IMR-90 (cell line): ENCODE measurements around the gene IGLL5. TPM values are rescaled to one million over a fixed set of nuclear protein-coding genes. Genes with fewer than 3 reads are reported as not detected.

Experiments
- ATAC-seq: fragments of 200-7000 bp; cut with Tn5 transposase; 2 replicates; pipeline ENCODE4 v1.9.1; 2020; ENCODE audit warnings: low read depth, mild to moderate bottlenecking, moderate library complexity
- BruUV-seq: library from RNA; stranded (reverse); fragments of 400-500 nt; replicated peaks from 2 replicates; lab custom pipeline; 2021; lab: Mats Ljungman, UMichigan
- CTCF ChIA-PET: fragments of 300-600 bp; formaldehyde crosslinking; extraction: SDS; loops from one replicate; lab custom pipeline; 2021; ENCODE audit warnings: antibody characterized with exemption; lab: Yijun Ruan, JAX
- POLR2A ChIA-PET: fragments of 300-600 bp; sonication (Branson Sonifier 250); formaldehyde crosslinking; loops from one replicate; lab custom pipeline; 2022; ENCODE audit warnings: antibody characterized with exemption; ENCODE audit not compliant: unreplicated experiment; lab: Charles Lee
- DNase-seq: peaks from one replicate; pipeline ENCODE4 v3.0.0; 2013
- H2AFZ ChIP-seq: replicated peaks from 2 replicates; pipeline ENCODE3; 2013; ENCODE audit warnings: low read length, mild to moderate bottlenecking; ENCODE audit not compliant: poor library complexity
- H2AK5ac ChIP-seq: 2 replicates; pipeline ENCODE4 v1.6.1; 2013; ENCODE audit warnings: low read depth, low read length, inconsistent platforms
- H2AK9ac ChIP-seq: replicated peaks from 2 replicates; pipeline ENCODE3; 2013; ENCODE audit warnings: mild to moderate bottlenecking, low read depth, low read length, moderate library complexity; ENCODE audit not compliant: poor library complexity
- H2BK120ac ChIP-seq: 2 replicates; pipeline ENCODE4 v1.6.1; 2013; ENCODE audit warnings: low read depth, low read length, inconsistent platforms
- H2BK15ac ChIP-seq: 3 replicates; pipeline ENCODE4 v1.6.1; 2013; ENCODE audit warnings: low read depth, low read length, inconsistent platforms
- H2BK20ac ChIP-seq: 2 replicates; pipeline ENCODE4 v1.6.1; 2013; ENCODE audit warnings: low read depth, mild to moderate bottlenecking, inconsistent platforms, low read length, moderate library complexity
- H2BK5ac ChIP-seq: 2 replicates; pipeline ENCODE4 v1.6.1; 2013; ENCODE audit warnings: mild to moderate bottlenecking, low read depth, low read length, inconsistent platforms; ENCODE audit not compliant: poor library complexity, severe bottlenecking
- H3K14ac ChIP-seq: replicated peaks from 2 replicates; pipeline ENCODE4 v1.6.1; 2013; ENCODE audit warnings: low read depth, low read length, inconsistent platforms
- H3K18ac ChIP-seq: 2 replicates; pipeline ENCODE4 v1.6.1; 2013; ENCODE audit warnings: low read depth, low read length, control low read depth
- H3K23ac ChIP-seq: 2 replicates; pipeline ENCODE4 v1.6.1; 2013; ENCODE audit warnings: low read depth, low read length, inconsistent platforms
- H3K27ac ChIP-seq: 2 replicates; pipeline ENCODE4 v1.5.1; 2013; ENCODE audit warnings: mild to moderate bottlenecking, control low read depth, low read length; ENCODE audit not compliant: insufficient read depth
- H3K27me3 ChIP-seq: 2 replicates; pipeline ENCODE4 v1.6.1; 2013; ENCODE audit warnings: low read length; ENCODE audit not compliant: control insufficient read depth, insufficient read depth
- H3K36me3 ChIP-seq: 2 replicates; pipeline ENCODE4 v1.6.1; 2013; ENCODE audit warnings: low read length, mixed read lengths; ENCODE audit not compliant: control insufficient read depth, insufficient read depth
- H3K4ac ChIP-seq: 2 replicates; pipeline ENCODE4 v1.6.1; 2013; ENCODE audit warnings: low read depth, low read length, inconsistent platforms
- H3K4me1 ChIP-seq: 2 replicates; pipeline ENCODE4 v1.6.1; 2013; ENCODE audit warnings: low read length, mixed read lengths; ENCODE audit not compliant: control insufficient read depth, insufficient read depth
- H3K4me2 ChIP-seq: 2 replicates; pipeline ENCODE4 v1.6.1; 2013; ENCODE audit warnings: low read depth, mild to moderate bottlenecking, control low read depth, low read length, moderate library complexity
- H3K4me3 ChIP-seq: 2 replicates; pipeline ENCODE4 v1.5.1; 2013; ENCODE audit warnings: low read depth, mild to moderate bottlenecking, control low read depth, low read length, moderate library complexity; ENCODE audit not compliant: insufficient read depth
- H3K56ac ChIP-seq: 2 replicates; pipeline ENCODE4 v1.6.1; 2013; ENCODE audit warnings: low read length, inconsistent platforms; ENCODE audit not compliant: insufficient read depth; ENCODE audit errors: extremely low read depth
- H3K79me1 ChIP-seq, 2 experiments: 2 replicates each; pipeline ENCODE4 v1.6.1; 2013; ENCODE audit warnings: low read length in 2 of 2, inconsistent platforms in 1 of 2, low read depth in 1 of 2
- H3K9ac ChIP-seq: 2 replicates; pipeline ENCODE4 v1.6.1; 2013; ENCODE audit warnings: low read depth, low read length, control low read depth
- H3K9me1 ChIP-seq: 2 replicates; pipeline ENCODE4 v1.6.1; 2013; ENCODE audit warnings: low read length, inconsistent platforms; ENCODE audit not compliant: insufficient read depth
- H3K9me3 ChIP-seq: 2 replicates; pipeline ENCODE4 v1.6.1; 2013; ENCODE audit warnings: low read length; ENCODE audit not compliant: control insufficient read depth, insufficient read depth
- H4K20me1 ChIP-seq: 2 replicates; pipeline ENCODE4 v1.6.1; 2013; ENCODE audit warnings: low read length, inconsistent platforms; ENCODE audit not compliant: insufficient read depth
- H4K5ac ChIP-seq: 2 replicates; pipeline ENCODE4 v1.6.1; 2013; ENCODE audit warnings: mild to moderate bottlenecking, low read depth, low read length, control low read depth
- H4K8ac ChIP-seq, 2 experiments: 2 replicates each; pipeline ENCODE4 v1.6.1; 2013; ENCODE audit warnings: low read depth in 2 of 2, low read length in 2 of 2, control low read depth in 1 of 2, inconsistent platforms in 1 of 2
- H4K91ac ChIP-seq: 2 replicates; pipeline ENCODE4 v1.6.1; 2013; ENCODE audit warnings: low read depth, low read length, inconsistent platforms; ENCODE audit not compliant: insufficient read depth
- BHLHE40 ChIP-seq: fragments of 150-350 bp; IDR thresholded peaks from 2 replicates; pipeline ENCODE4 v1.6.1; 2016; ENCODE audit warnings: mild to moderate bottlenecking, low read depth, low read length
- CEBPB ChIP-seq: IDR thresholded peaks from 2 replicates; pipeline ENCODE4 v1.6.1; 2012; ENCODE audit warnings: low read depth, low read length, improper control_type of control experiment
- CHD1 ChIP-seq: IDR thresholded peaks from 2 replicates; pipeline ENCODE4 v1.6.1; 2012; ENCODE audit warnings: low read depth, low read length, improper control_type of control experiment
- FOS ChIP-seq: fragments of 150-350 bp; IDR thresholded peaks from 2 replicates; pipeline ENCODE4 v1.6.1; 2016; ENCODE audit warnings: low read depth, low read length
- MAFK ChIP-seq: IDR thresholded peaks from 2 replicates; pipeline ENCODE4 v1.6.1; 2012; ENCODE audit warnings: low read depth, low read length, improper control_type of control experiment
- MAZ ChIP-seq: IDR thresholded peaks from 2 replicates; pipeline ENCODE4 v1.6.1; 2012; ENCODE audit warnings: low read depth, mild to moderate bottlenecking, low read length, improper control_type of control experiment, moderate library complexity, borderline replicate concordance
- MXI1 ChIP-seq: IDR thresholded peaks from 2 replicates; pipeline ENCODE4 v1.6.1; 2012; ENCODE audit warnings: low read depth, mild to moderate bottlenecking, low read length, moderate library complexity, borderline replicate concordance
- NFE2L2 ChIP-seq: fragments of 150-350 bp; IDR thresholded peaks from 2 replicates; pipeline ENCODE4 v1.6.1; 2016; ENCODE audit warnings: low read depth, mild to moderate bottlenecking, low read length
- POLR2A ChIP-seq: IDR thresholded peaks from 2 replicates; pipeline ENCODE4 v1.6.1; 2012; ENCODE audit warnings: mild to moderate bottlenecking, low read depth, low read length
- RAD21 ChIP-seq: IDR thresholded peaks from 2 replicates; pipeline ENCODE4 v1.6.1; 2012; ENCODE audit warnings: low read length, improper control_type of control experiment
- RCOR1 ChIP-seq: IDR thresholded peaks from 2 replicates; pipeline ENCODE4 v1.6.1; 2012; ENCODE audit warnings: mild to moderate bottlenecking, low read length, improper control_type of control experiment; ENCODE audit not compliant: insufficient replicate concordance
- WGBS, 2 experiments: methylation state at CpG; one replicate each; pipeline versions ENCODE4 v1.1.5 to v1.1.7; 2013; ENCODE audit warnings: missing lambda C conversion rate in 2 of 2; ENCODE audit not compliant: insufficient read length in 1 of 2; ENCODE audit errors: extremely low coverage in 2 of 2; 5-methylcytosine and 5-hydroxymethylcytosine counted together
- dilution Hi-C: fragments of 300-500 bp; cut with HindIII; formaldehyde crosslinking; loops from one replicate; pipeline ENCODE4 v1.14.3; 2018; ENCODE audit warnings: low sequenced_read_pairs; ENCODE audit not compliant: unreplicated experiment
- in situ Hi-C: fragments of 300-500 bp; cut with MboI; formaldehyde crosslinking; loops from 3 replicates; pipeline ENCODE4 v1.14.3; 2019; ENCODE audit warnings: low sequenced_read_pairs, inconsistent platforms, mixed read lengths
- intact Hi-C: fragments of 100-400 bp; cut with micrococcal nuclease; formaldehyde crosslinking; loops from 2 replicates; pipeline ENCODE4 v1.10.0; 2022
- polyA plus RNA-seq, 3 experiments: library from polyadenylated mRNA; depleted of rRNA; stranded (reverse); fragments of >200 nt; gene quantifications; 2 replicates each; pipeline ENCODE4 v1.2.3, GENCODE V29; 2012; ENCODE audit warnings: low replicate concordance in 1 of 3
- total RNA-seq: library from RNA; depleted of rRNA; stranded (reverse); fragments of >200 nt; gene quantifications from 2 replicates; pipeline ENCODE4 v1.2.3, GENCODE V29; 2012
- TF ChIP-seq, protein P1 (sequence below): conservative IDR thresholded peaks from 2 replicates; pipeline ENCODE4 v1.5.1; 2012; ENCODE audit warnings: mild to moderate bottlenecking, low read depth, low read length, improper control_type of control experiment
- TF ChIP-seq, protein P2 (sequence below): fragments of 150-350 bp; IDR thresholded peaks from 2 replicates; pipeline ENCODE4 v1.6.1; 2016; ENCODE audit warnings: low read depth, mild to moderate bottlenecking, low read length, moderate library complexity, borderline replicate concordance

The IGLL5 gene
- total and polyA plus RNA-seq, 2 of the 4 experiments (the other 2 are of a cell fraction) = not detected

DNA sequence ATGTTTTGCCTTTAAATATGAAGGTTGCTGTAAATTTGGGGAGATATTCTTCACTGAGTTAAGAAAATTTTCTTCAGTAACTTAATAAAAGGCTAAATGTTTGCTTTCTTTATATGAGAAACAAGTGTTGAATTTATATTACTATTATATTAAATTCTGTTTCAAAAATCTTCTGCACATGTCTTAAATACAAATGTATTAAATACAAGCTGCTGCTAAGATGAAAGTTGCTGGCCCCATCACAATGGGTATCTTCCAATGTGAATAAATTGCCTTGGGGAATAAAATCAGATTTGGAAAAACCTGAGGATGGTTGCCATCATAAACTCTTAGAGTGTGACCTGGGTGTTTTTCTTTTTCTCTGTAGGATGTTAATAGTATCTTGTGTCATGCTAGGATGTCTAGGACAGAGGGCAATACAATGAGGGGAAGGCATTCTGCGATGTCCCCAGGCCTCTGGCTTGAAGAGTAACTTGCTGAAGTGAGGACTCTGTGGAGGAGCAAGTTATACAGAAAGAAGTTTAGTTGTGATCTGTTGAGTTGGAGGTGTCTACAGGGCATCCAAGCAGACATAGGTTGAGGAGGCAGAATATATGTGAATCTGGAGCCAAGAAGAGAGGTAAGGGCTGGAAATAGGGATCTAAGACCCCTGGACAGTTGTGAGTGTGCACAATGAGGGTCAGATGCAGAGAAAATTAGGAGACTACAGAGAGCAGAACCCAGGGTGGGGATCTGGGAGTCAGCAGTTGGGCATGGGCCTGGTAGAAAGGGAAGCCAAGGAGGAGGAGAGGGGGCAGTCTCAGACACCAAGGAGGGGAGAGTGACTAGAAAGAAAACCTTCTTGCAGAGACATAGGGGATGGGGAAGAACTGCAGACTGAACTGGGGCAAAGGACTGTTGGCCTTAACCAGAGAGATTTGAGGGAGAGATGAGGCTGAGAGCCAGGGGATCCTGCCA lies 4.8 kb downstream of the IGLL5 start (continued):
- TF ChIP-seq BHLHE40 = no peak

DNA sequence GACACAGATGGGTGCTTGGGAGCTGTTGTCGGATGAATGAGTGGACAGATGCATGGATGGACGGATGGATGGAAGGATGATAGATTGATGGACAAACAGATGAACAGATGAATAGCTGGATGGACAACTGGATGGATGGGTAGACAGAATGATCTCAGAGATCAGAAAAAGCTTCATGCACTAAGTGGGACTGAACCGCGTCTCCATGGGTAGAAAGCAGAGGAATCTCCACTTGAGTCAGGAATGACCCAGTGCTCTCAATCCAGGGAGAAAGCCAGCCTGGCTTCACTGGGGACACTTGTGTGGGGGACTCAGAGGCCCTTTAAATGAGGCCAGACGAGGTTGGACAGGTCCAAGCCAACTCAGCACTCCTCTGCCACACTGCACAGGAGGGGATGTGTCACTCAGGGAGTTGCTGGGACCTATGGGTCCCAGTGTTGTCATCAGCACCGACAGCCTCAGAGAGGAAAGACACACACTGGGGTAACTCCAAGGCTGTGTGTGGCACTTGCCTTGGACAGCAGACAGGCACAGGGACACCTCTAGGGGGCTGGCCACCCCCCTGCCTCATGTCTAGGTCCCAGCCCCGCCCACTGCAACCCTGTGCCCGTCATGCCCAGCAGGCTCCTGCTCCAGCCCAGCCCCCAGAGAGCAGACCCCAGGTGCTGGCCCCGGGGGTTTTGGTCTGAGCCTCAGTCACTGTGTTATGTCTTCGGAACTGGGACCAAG lies 5.6 kb downstream of the IGLL5 start:
- Histone ChIP-seq H4K20me1 (no peaks in the 10 kb centered on the region), H2BK15ac (no peak overlapping the region), H3K14ac (no peak overlapping the region), H3K4me3 (no peak overlapping the region), H3K36me3 (no peaks in the 10 kb centered on the region), H4K8ac (no peak overlapping the region), H2BK120ac (no peak overlapping the region), H4K91ac (no peak overlapping the region), H3K79me1 (no peaks in the 10 kb centered on the region), H3K23ac (no peak overlapping the region), H2AK5ac (no peak overlapping the region), H3K4me2 (no peak overlapping the region), H2AK9ac (no peak overlapping the region), H3K18ac (no peak overlapping the region), H2BK5ac (no peak overlapping the region), H3K27me3 (peaks cover 11% of the 10 kb centered on the region), H3K56ac (no peak overlapping the region), H2AFZ (no peak overlapping the region), H2BK20ac (no peak overlapping the region), H4K5ac (no peak overlapping the region), H3K27ac (no peak overlapping the region), H3K4me1 (no peaks in the 10 kb centered on the region), H3K9ac (no peak overlapping the region), H3K9me3 (no peaks in the 10 kb centered on the region), H3K4ac (no peak overlapping the region), H3K9me1 (no peaks in the 10 kb centered on the region)
- dilution Hi-C loops = no loop called here
- in situ Hi-C loops = no loop called here
- DNase-seq (no peak), ATAC-seq (no peak)
- ChIA-PET CTCF (no interaction called here), POLR2A (no interaction called here)
- 59% methylated on average over 4 of the region's 10 CpGs; no CpG with 5 or more reads in 1 of the 2 experiments for WGBS, 2 experiments
- no TSS peak for BruUV-seq
- intact Hi-C loops = no loop called here
- TF ChIP-seq MXI1 (no peak), MAFK (no peak), MAZ (no peak), CHD1 (no peak), RCOR1 (no peak), POLR2A (no peak), NFE2L2 (no peak), RAD21 (no peak), FOS (no peak), BHLHE40 (no peak), CEBPB (no peak)
- TF ChIP-seq, protein P1, sequence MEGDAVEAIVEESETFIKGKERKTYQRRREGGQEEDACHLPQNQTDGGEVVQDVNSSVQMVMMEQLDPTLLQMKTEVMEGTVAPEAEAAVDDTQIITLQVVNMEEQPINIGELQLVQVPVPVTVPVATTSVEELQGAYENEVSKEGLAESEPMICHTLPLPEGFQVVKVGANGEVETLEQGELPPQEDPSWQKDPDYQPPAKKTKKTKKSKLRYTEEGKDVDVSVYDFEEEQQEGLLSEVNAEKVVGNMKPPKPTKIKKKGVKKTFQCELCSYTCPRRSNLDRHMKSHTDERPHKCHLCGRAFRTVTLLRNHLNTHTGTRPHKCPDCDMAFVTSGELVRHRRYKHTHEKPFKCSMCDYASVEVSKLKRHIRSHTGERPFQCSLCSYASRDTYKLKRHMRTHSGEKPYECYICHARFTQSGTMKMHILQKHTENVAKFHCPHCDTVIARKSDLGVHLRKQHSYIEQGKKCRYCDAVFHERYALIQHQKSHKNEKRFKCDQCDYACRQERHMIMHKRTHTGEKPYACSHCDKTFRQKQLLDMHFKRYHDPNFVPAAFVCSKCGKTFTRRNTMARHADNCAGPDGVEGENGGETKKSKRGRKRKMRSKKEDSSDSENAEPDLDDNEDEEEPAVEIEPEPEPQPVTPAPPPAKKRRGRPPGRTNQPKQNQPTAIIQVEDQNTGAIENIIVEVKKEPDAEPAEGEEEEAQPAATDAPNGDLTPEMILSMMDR = no peak
- TF ChIP-seq, protein P2, sequence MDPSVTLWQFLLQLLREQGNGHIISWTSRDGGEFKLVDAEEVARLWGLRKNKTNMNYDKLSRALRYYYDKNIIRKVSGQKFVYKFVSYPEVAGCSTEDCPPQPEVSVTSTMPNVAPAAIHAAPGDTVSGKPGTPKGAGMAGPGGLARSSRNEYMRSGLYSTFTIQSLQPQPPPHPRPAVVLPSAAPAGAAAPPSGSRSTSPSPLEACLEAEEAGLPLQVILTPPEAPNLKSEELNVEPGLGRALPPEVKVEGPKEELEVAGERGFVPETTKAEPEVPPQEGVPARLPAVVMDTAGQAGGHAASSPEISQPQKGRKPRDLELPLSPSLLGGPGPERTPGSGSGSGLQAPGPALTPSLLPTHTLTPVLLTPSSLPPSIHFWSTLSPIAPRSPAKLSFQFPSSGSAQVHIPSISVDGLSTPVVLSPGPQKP = no peak
